Ishikawa (cell line): ENCODE data around the gene DNASE1L2.

Experiments used
- CEBPB ChIP-seq: IDR thresholded peaks from 2 replicates; pipeline ENCODE4 v1.6.1; 2012
- CREB1 ChIP-seq: IDR thresholded peaks from 2 replicates; pipeline ENCODE4 v1.6.1; 2012; ENCODE audit warnings: low read depth
- EGR1 ChIP-seq: IDR thresholded peaks from 2 replicates; pipeline ENCODE4 v1.6.1; 2012
- EP300 ChIP-seq: IDR thresholded peaks from 2 replicates; pipeline ENCODE4 v1.6.1; 2012; ENCODE audit warnings: borderline replicate concordance
- FOXM1 ChIP-seq: IDR thresholded peaks from 2 replicates; pipeline ENCODE4 v1.6.1; 2012; ENCODE audit warnings: low read depth, borderline replicate concordance
- MAX ChIP-seq: IDR thresholded peaks from 2 replicates; pipeline ENCODE4 v1.6.1; 2012
- NFIC ChIP-seq: IDR thresholded peaks from 2 replicates; pipeline ENCODE4 v1.6.1; 2012
- RAD21 ChIP-seq: IDR thresholded peaks from 2 replicates; pipeline ENCODE4 v1.6.1; 2012; ENCODE audit warnings: low read depth
- REST ChIP-seq: IDR thresholded peaks from 2 replicates; pipeline ENCODE4 v1.6.1; 2012; ENCODE audit warnings: low read depth, mild to moderate bottlenecking
- TAF1 ChIP-seq: IDR thresholded peaks from 2 replicates; pipeline ENCODE4 v1.6.1; 2012; ENCODE audit warnings: low read depth, mild to moderate bottlenecking
- TCF12 ChIP-seq: IDR thresholded peaks from 2 replicates; pipeline ENCODE4 v1.6.1; 2012; ENCODE audit warnings: low read depth
- TEAD4 ChIP-seq: IDR thresholded peaks from 2 replicates; pipeline ENCODE4 v1.6.1; 2012
- USF1 ChIP-seq: IDR thresholded peaks from 2 replicates; pipeline ENCODE4 v1.6.1; 2012
- YY1 ChIP-seq: IDR thresholded peaks from 2 replicates; pipeline ENCODE4 v1.6.1; 2012; ENCODE audit warnings: low read depth
- ZBTB7A ChIP-seq: IDR thresholded peaks from 2 replicates; pipeline ENCODE4 v1.6.1; 2012; ENCODE audit warnings: low read depth

Gene DNASE1L2

GRCh38 chr16:2276368-2277195, 40.3 kb downstream of the DNASE1L2 start:
- no peak for TF ChIP-seq USF1
- no peak for TF ChIP-seq CREB1
- no peak for TF ChIP-seq CEBPB
- TF ChIP-seq ZBTB7A = no peak
- no peak for TF ChIP-seq EGR1
- no peak for TF ChIP-seq TEAD4
- TF ChIP-seq NFIC = no peak
- TF ChIP-seq TCF12 = no peak
- no peak for TF ChIP-seq REST
- no peak for TF ChIP-seq EP300
- TF ChIP-seq RAD21 = no peak
- TF ChIP-seq YY1 = no peak
- no peak for TF ChIP-seq MAX
- TF ChIP-seq FOXM1 = no peak
- no peak for TF ChIP-seq TAF1

- TF ChIP-seq TCF12 = no peak
- TF ChIP-seq ZBTB7A = no peak
- no peak for TF ChIP-seq YY1
- TF ChIP-seq FOXM1 = no peak
- TF ChIP-seq CREB1 = no peak
Observed at GRCh38 chr16:2277466-2278271, 41.4 kb downstream of the DNASE1L2 start.

GRCh38 chr16:2278272-2278608, 42.0 kb downstream of the DNASE1L2 start:
- no peak for TF ChIP-seq TCF12
- TF ChIP-seq USF1 = no peak
- no peak for TF ChIP-seq MAX

GRCh38 chr16:2278956-2279800, 42.9 kb downstream of the DNASE1L2 start:
- TF ChIP-seq FOXM1 (no peak), CEBPB (no peak), EP300 (no peak), TAF1 (no peak), YY1 (no peak), ZBTB7A (no peak)

GRCh38 chr16:2280461-2280860, 44.2 kb downstream of the DNASE1L2 start:
- TF ChIP-seq YY1 = no peak
- TF ChIP-seq TAF1 = no peak
- TF ChIP-seq TEAD4 = no peak
- no peak for TF ChIP-seq ZBTB7A
- TF ChIP-seq RAD21 = no peak
- TF ChIP-seq CEBPB = no peak
- no peak for TF ChIP-seq TCF12
- TF ChIP-seq EP300 = no peak
- TF ChIP-seq USF1 = no peak
- TF ChIP-seq FOXM1 = no peak
- no peak for TF ChIP-seq NFIC
- TF ChIP-seq CREB1 = no peak
- no peak for TF ChIP-seq REST
- no peak for TF ChIP-seq EGR1
